Cardiac septum (tissue), 1 donor: ENCODE data around the gene TBX20. TPM values are rescaled to one million over a fixed set of nuclear protein-coding genes. Genes with fewer than 3 reads are reported as not detected.
"Not testable (repeated sequence)": the region's sequence is repeated elsewhere in the genome, so short reads cannot be mapped to it uniquely, and the experiment has no call there.

ENCODE experiments used
- DNase-seq: peaks from one replicate; pipeline ENCODE4 v3.0.0-alpha.2; 2020; ENCODE audit warnings: low spot score
- intact Hi-C: fragments of 100-400 bp; cut with DNase I; formaldehyde crosslinking; loops from one replicate; pipeline ENCODE4 v1.14.0; 2022
- total RNA-seq: library from RNA; stranded (reverse); fragmentation: NEBNext Ultra II Directional; extraction: Animal tissue kit (Norgen Biotek cat#: 25700); gene quantifications from one replicate; pipeline ENCODE4 v1.2.1, GENCODE V29; 2021
- donor health status: DM: no; HTN: no; CAD: no.

Gene TBX20
- total RNA-seq, 1 donor from 2014 or later, result 58.0 TPM

GRCh38 chr7:35183873-35184503 is 69.9 kb downstream of the TBX20 start:
- DNase-seq, intact Hi-C loops: not testable (repeated sequence)

DNA sequence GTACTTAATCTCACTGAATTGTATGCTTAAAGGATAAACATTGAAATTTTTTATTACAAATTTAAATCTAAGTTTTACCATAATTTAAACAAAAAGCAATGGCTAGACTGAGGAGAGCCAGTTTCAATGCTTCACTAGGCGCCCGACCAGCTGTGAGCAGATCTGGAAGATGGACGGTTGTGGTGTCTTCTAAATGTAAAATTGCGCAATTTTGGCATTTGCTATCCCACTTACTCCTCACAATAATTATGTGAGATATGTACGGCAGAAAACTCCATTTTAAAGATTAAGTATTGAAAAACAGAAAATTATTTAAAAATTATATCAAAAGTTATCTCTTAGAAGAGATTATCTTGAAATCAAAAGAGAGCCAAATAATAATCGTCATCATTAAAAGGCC is 73.2 kb downstream of the TBX20 start:
- intact Hi-C loops, DNase-seq: not testable (repeated sequence)

DNA sequence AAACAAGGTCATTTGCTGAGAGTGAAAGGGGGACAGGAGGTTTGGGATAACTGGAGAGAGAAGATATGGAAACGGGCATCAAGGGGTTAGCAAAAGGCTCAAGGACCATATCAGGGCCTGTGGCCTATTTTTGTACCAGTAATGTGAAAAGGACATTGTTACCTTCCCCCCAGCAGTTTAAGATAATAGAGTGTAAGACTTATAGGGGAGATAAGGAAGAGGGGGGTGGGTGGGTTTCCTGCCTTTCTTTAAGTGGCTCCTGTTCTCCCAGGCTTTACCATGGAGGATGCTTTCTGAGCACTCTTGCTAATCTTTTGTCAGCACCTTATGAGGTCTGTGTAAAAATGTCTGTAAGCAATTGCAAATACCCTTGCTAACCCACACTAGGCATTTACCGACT is 80.7 kb downstream of the TBX20 start:
- intact Hi-C loops, DNase-seq: not testable (repeated sequence)

- DNase-seq, intact Hi-C loops: not testable (repeated sequence)
Observed at GRCh38 chr7:35172131-35172530, 81.8 kb downstream of the TBX20 start.

DNA sequence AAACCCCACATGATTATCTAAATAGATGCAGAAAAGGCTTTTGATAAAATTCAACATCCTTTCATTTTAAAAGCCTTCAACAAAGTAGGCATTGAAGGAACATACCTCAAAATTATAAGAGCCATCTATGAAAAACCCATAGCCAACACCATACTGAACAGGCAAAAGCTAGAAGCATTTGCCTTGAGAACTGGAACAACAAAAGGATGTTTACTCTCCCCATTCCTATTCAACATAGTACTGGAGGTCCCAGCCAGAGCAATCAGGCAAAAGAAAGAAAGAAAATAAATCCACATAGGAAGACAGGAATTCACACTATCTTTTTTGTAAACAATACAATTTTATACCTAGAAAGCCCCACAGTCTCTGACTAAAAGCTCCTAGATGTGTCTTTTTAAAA is 86.2 kb downstream of the TBX20 start:
- intact Hi-C loops, DNase-seq: not testable (repeated sequence)

DNA sequence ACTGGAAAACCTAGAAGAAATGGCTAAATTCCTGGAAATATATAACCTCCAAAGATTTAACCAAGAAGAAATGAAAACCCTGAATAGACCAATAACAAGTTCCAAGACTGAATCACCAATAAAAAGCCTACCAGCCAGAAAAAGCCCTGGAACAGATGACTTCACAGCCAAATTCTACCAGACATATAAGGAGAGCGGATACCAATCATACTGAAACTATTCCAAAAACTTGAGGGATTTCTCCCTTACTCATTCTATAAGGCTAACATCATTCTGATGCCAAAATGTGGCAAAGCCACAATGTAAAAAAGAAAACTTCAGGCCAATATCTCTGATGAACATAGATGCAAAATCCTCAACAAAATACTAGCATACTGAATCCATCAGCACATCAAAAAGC is 86.7 kb downstream of the TBX20 start:
- intact Hi-C loops, DNase-seq: not testable (repeated sequence)

GRCh38 chr7:35161059-35161740 is 92.7 kb downstream of the TBX20 start:
- DNase-seq, intact Hi-C loops: not testable (repeated sequence)

Other genes starting within 250 kb of the TBX20 start
- gene DPY19L1, start 216.6 kb downstream of the TBX20 start, total RNA-seq, result 29.0 TPM